ENCODE data around the gene AADACL4.

The AADACL4 gene

GRCh38 chr1:12661606-12662219 lies 17.8 kb downstream of the AADACL4 start:
- Histone ChIP-seq H3K9me3 (ENCODE audit: control insufficient read depth, insufficient read depth, low read depth, low read length) (no peaks in the 10 kb centered on the region), H3K27ac (ENCODE audit: extremely low read depth, low read depth, low read length) (no peak overlapping the region), H3K4me3 (ENCODE audit: low read depth, low read length) (no peak overlapping the region), H3K36me3 (ENCODE audit: control insufficient read depth in 2 of 2, insufficient read depth in 1 of 2, low read length in 2 of 2) (no peaks in the 10 kb centered on the region), H3K4me1 (ENCODE audit: control insufficient read depth, insufficient read depth, low read length) (no peaks in the 10 kb centered on the region)
- no peak for TF ChIP-seq ZBTB26 (tag by site-specific recombination; optimal IDR thresholded peaks at IDR 0.05)
- TF ChIP-seq ZNF585B (tag by site-specific recombination; IDR thresholded peaks at IDR 0.05), result no peak
- no peak for TF ChIP-seq ZNF157 (tag by site-specific recombination; IDR thresholded peaks at IDR 0.05)
- no peak for TF ChIP-seq ZBTB8A (tag by site-specific recombination; IDR thresholded peaks at IDR 0.05)
- TF ChIP-seq ZNF169 (tag by site-specific recombination; IDR thresholded peaks at IDR 0.05), result no peak
- TF ChIP-seq ZNF501 (tag by site-specific recombination; IDR thresholded peaks at IDR 0.05), result no peak
- TF ChIP-seq ZNF19 (tag by site-specific recombination; IDR thresholded peaks at IDR 0.05; ENCODE audit: low read depth), result no peak
- no peak for TF ChIP-seq HOXA7 (CRISPR knock-in tag; IDR thresholded peaks at IDR 0.05; ENCODE audit: borderline replicate concordance)
- TF ChIP-seq PRDM10 (tag by site-specific recombination; IDR thresholded peaks at IDR 0.05), result no peak
- TF ChIP-seq ZNF707 (tag by site-specific recombination; IDR thresholded peaks at IDR 0.05), result no peak
- no peak for TF ChIP-seq ZNF510 (tag by site-specific recombination; IDR thresholded peaks at IDR 0.05; ENCODE audit: insufficient replicate concordance)
- TF ChIP-seq ZNF335 (tag by site-specific recombination; conservative IDR thresholded peaks at IDR 0.05), result no peak
- TF ChIP-seq PRDM1 (tag by site-specific recombination; IDR thresholded peaks at IDR 0.05), result no peak
- TF ChIP-seq KLF7 (tag by site-specific recombination; IDR thresholded peaks at IDR 0.05; ENCODE audit: borderline replicate concordance), result no peak
- POLR2A ChIA-PET, result no interaction called here
- CTCF ChIA-PET, result no interaction called here

GRCh38 chr1:12662556-12662955 lies 18.7 kb downstream of the AADACL4 start:
- Histone ChIP-seq H3K9me3 (ENCODE audit: control insufficient read depth, insufficient read depth, low read depth, low read length) (no peaks in the 10 kb centered on the region), H3K36me3 (ENCODE audit: control insufficient read depth in 2 of 2, insufficient read depth in 1 of 2, low read length in 2 of 2) (no peaks in the 10 kb centered on the region), H3K27ac (ENCODE audit: extremely low read depth, low read depth, low read length) (no peak overlapping the region), H3K4me1 (ENCODE audit: control insufficient read depth, insufficient read depth, low read length) (no peaks in the 10 kb centered on the region), H3K4me3 (ENCODE audit: low read depth, low read length) (no peak overlapping the region)
- ChIA-PET CTCF (interaction anchor here (1.0 kb wide), 1 partner anchor 538 kb away, joined by 4 read pairs; no protein-coding TSS in a partner anchor), POLR2A (no interaction called here)
- TF ChIP-seq ZNF585B (tag by site-specific recombination; IDR thresholded peaks at IDR 0.05), result no peak
- no peak for TF ChIP-seq ZNF639 (tag by site-specific recombination; IDR thresholded peaks at IDR 0.05)
- no peak for TF ChIP-seq ZSCAN4 (tag by site-specific recombination; IDR thresholded peaks at IDR 0.05)
- no peak for TF ChIP-seq ZNF292 (tag by site-specific recombination; IDR thresholded peaks at IDR 0.05; ENCODE audit: borderline replicate concordance, low read depth)
- no peak for TF ChIP-seq ZNF16 (tag by site-specific recombination; IDR thresholded peaks at IDR 0.05; ENCODE audit: low read depth)
- no peak for TF ChIP-seq ZNF18 (tag by site-specific recombination; IDR thresholded peaks at IDR 0.05)
- no peak for TF ChIP-seq SCRT1 (tag by site-specific recombination; IDR thresholded peaks at IDR 0.05; ENCODE audit: borderline replicate concordance)
- TF ChIP-seq ZNF114 (tag by site-specific recombination; IDR thresholded peaks at IDR 0.05), result no peak
- TF ChIP-seq HOXD13 (CRISPR knock-in tag; IDR thresholded peaks at IDR 0.05; ENCODE audit: borderline replicate concordance), result no peak
- TF ChIP-seq ZNF514 (tag by site-specific recombination; IDR thresholded peaks at IDR 0.05), result no peak
- no peak for TF ChIP-seq ZNF530 (tag by site-specific recombination; IDR thresholded peaks at IDR 0.05; ENCODE audit: low read depth)
- TF ChIP-seq KLF16 (tag by site-specific recombination; IDR thresholded peaks at IDR 0.05), result no peak
- TF ChIP-seq ZNF48 (tag by site-specific recombination; IDR thresholded peaks at IDR 0.05), result no peak
